GM23338 (cell line): Measurements from ENCODE around the gene BRD2. TPM values are rescaled to one million over a fixed set of nuclear protein-coding genes. Genes with fewer than 3 reads are reported as not detected.

ENCODE experiments used
- ATAC-seq: fragments of 200-7000 bp; cut with Tn5 transposase; 3 replicates; pipeline ENCODE4 v1.9.1; 2020
- DNase-seq: peaks from one replicate; pipeline ENCODE4 v3.0.0-alpha.2; 2015; ENCODE audit warnings: low spot score
- H2AFZ ChIP-seq: fragments of 200-600 bp; sonication (generic); 2 replicates; pipeline ENCODE4 v1.8.0; 2016; ENCODE audit warnings: antibody characterized with exemption, mild to moderate bottlenecking, moderate library complexity
- H3F3A ChIP-seq: fragments of 200-600 bp; sonication (generic); replicated peaks from 2 replicates; pipeline ENCODE4 v1.8.0; 2017; ENCODE audit warnings: antibody characterized with exemption, mixed run types, low read depth
- H3K27ac ChIP-seq: fragments of 200-600 bp; sonication (generic); 2 replicates; pipeline ENCODE4 v1.6.1; 2016; ENCODE audit warnings: low read depth
- H3K27me3 ChIP-seq: fragments of 200-600 bp; sonication (generic); 2 replicates; pipeline ENCODE4 v1.8.0; 2016; ENCODE audit warnings: mild to moderate bottlenecking, mixed run types, moderate library complexity; ENCODE audit not compliant: insufficient read depth
- H3K36me3 ChIP-seq: fragments of 200-600 bp; sonication (generic); 2 replicates; pipeline ENCODE4 v1.8.0; 2016; ENCODE audit warnings: mild to moderate bottlenecking; ENCODE audit not compliant: insufficient read depth
- H3K4me1 ChIP-seq: fragments of 200-600 bp; sonication (generic); 2 replicates; pipeline ENCODE4 v1.8.0; 2016; ENCODE audit warnings: mild to moderate bottlenecking, moderate library complexity; ENCODE audit not compliant: insufficient read depth
- H3K4me2 ChIP-seq: fragments of 200-600 bp; sonication (generic); 2 replicates; pipeline ENCODE4 v1.7.1; 2017; ENCODE audit warnings: mixed run types
- H3K4me3 ChIP-seq: fragments of 200-600 bp; sonication (generic); 2 replicates; pipeline ENCODE4 v1.6.1; 2016; ENCODE audit warnings: mixed run types
- H3K79me2 ChIP-seq: fragments of 200-600 bp; sonication (generic); replicated peaks from 2 replicates; pipeline ENCODE4 v1.8.0; 2017; ENCODE audit warnings: mild to moderate bottlenecking; ENCODE audit not compliant: insufficient read depth
- H3K9me2 ChIP-seq: fragments of 200-600 bp; sonication (generic); 2 replicates; pipeline ENCODE4 v1.8.0; 2017; ENCODE audit not compliant: insufficient read depth
- H4K20me1 ChIP-seq: fragments of 200-600 bp; sonication (generic); replicated peaks from 2 replicates; pipeline ENCODE4 v1.8.0; 2017; ENCODE audit warnings: mild to moderate bottlenecking; ENCODE audit not compliant: insufficient read depth
- H3K27ac Mint-ChIP-seq: 2 replicates; pipeline ENCODE4 v1.8.0; 2020; ENCODE audit warnings: inconsistent platforms, mild to moderate bottlenecking, moderate library complexity, mixed read lengths
- H3K27me3 Mint-ChIP-seq: 3 replicates; pipeline ENCODE4 v1.8.0; 2022; ENCODE audit warnings: low read depth, mild to moderate bottlenecking, moderate library complexity, mixed read lengths, inconsistent platforms; ENCODE audit not compliant: insufficient read depth, poor library complexity
- H3K36me3 Mint-ChIP-seq: 3 replicates; pipeline ENCODE4 v1.8.0; 2021; ENCODE audit warnings: low read depth, mild to moderate bottlenecking, inconsistent platforms, moderate library complexity, mixed read lengths
- H3K4me1 Mint-ChIP-seq: 3 replicates; pipeline ENCODE4 v1.8.0; 2020; ENCODE audit warnings: mild to moderate bottlenecking, inconsistent platforms, mixed read lengths
- H3K4me3 Mint-ChIP-seq: 3 replicates; pipeline ENCODE4 v1.8.0; 2021; ENCODE audit warnings: moderate library complexity, mild to moderate bottlenecking, inconsistent platforms, mixed read lengths
- H3K9me3 Mint-ChIP-seq: 3 replicates; pipeline ENCODE4 v1.8.0; 2020; ENCODE audit warnings: moderate library complexity, mild to moderate bottlenecking, inconsistent platforms, mixed read lengths
- CREB1 ChIP-seq: fragments of 250-450 bp; sonication (Bioruptor Pico); IDR thresholded peaks from 2 replicates; pipeline ENCODE4 v1.5.0; 2020; ENCODE audit warnings: low read depth, mild to moderate bottlenecking, moderate library complexity
- CTCF ChIP-seq, 2 experiments: fragments of 200-600 bp in 1 of 2; sonication (generic) in 1 of 2; conservative IDR thresholded peaks; 2 replicates each; pipeline versions ENCODE4 v1.5.1 to v1.6.1; 2016 to 2017; ENCODE audit warnings: antibody characterized with exemption in 2 of 2, low read depth in 2 of 2, mild to moderate bottlenecking in 2 of 2, moderate library complexity in 1 of 2
- ETS1 ChIP-seq: IDR thresholded peaks from 2 replicates; pipeline ENCODE4 v1.6.1; 2016; ENCODE audit warnings: antibody characterized with exemption
- EZH2 ChIP-seq: fragments of 200-600 bp; sonication (generic); IDR thresholded peaks from one replicate; pipeline ENCODE4 v1.8.0; 2017; ENCODE audit warnings: antibody characterized with exemption, mild to moderate bottlenecking, low read depth; ENCODE audit not compliant: unreplicated experiment
- EZH2phosphoT487 ChIP-seq: fragments of 200-600 bp; sonication (generic); IDR thresholded peaks from one replicate; pipeline ENCODE4 v1.8.1; 2018; ENCODE audit warnings: antibody characterized with exemption; ENCODE audit not compliant: unreplicated experiment
- JUNB ChIP-seq: IDR thresholded peaks from one replicate; pipeline ENCODE4 v1.6.1; 2016; ENCODE audit warnings: antibody characterized with exemption; ENCODE audit not compliant: unreplicated experiment
- NANOG ChIP-seq: IDR thresholded peaks from 2 replicates; pipeline ENCODE4 v1.6.1; 2016; ENCODE audit warnings: antibody characterized with exemption, borderline replicate concordance
- POLR2AphosphoS5 ChIP-seq: IDR thresholded peaks from 2 replicates; pipeline ENCODE4 v1.6.1; 2016; ENCODE audit warnings: antibody characterized with exemption, low read depth
- REST ChIP-seq: IDR thresholded peaks from one replicate; pipeline ENCODE4 v1.6.1; 2018; ENCODE audit warnings: antibody characterized with exemption; ENCODE audit not compliant: unreplicated experiment
- STAT1 ChIP-seq: IDR thresholded peaks from one replicate; pipeline ENCODE4 v1.6.1; 2016; ENCODE audit warnings: antibody characterized with exemption; ENCODE audit not compliant: unreplicated experiment
- ZNF114 ChIP-seq: fragments of 250-450 bp; sonication (Bioruptor Pico); IDR thresholded peaks from 2 replicates; pipeline ENCODE4 v1.5.0; 2020; ENCODE audit warnings: mild to moderate bottlenecking, moderate library complexity
- ZNF331 ChIP-seq: fragments of 250-450 bp; sonication (Bioruptor Pico); IDR thresholded peaks from 2 replicates; pipeline ENCODE4 v1.5.0; 2020; ENCODE audit warnings: low read depth, mild to moderate bottlenecking, moderate library complexity
- ZNF462 ChIP-seq: fragments of 250-450 bp; sonication (Bioruptor Pico); IDR thresholded peaks from 2 replicates; pipeline ENCODE4 v1.5.0; 2020; ENCODE audit warnings: mild to moderate bottlenecking, moderate library complexity
- polyA plus RNA-seq: library from polyadenylated mRNA; unstranded; fragments of >200 nt; fragmentation: Nextera tagmentation; extraction: Ambion mirVana; gene quantifications from 2 replicates; pipeline ENCODE4 v1.2.1, GENCODE V29; 2016
- total RNA-seq: library from RNA; depleted of rRNA; stranded (reverse); fragments of >200 nt; shearing (Covaris generic); gene quantifications from 2 replicates; pipeline ENCODE4 v1.2.3, GENCODE V29; 2014

Gene BRD2
- total and polyA plus RNA-seq, 2 experiments from 2014 or later = 84.9 to 169 TPM

GRCh38 chr6:32950449-32950848, 17.9 kb upstream of the BRD2 start:
- TF ChIP-seq NANOG = no peak
- TF ChIP-seq STAT1 = no peak
- no peak for TF ChIP-seq CTCF (conservative IDR thresholded peaks at IDR 0.05; ENCODE audit: low read depth in 2 of 2)
- TF ChIP-seq ZNF462 = no peak
- no peak for TF ChIP-seq CREB1 (CRISPR knock-in tag)
- TF ChIP-seq ZNF331 (CRISPR knock-in tag) = no peak
- TF ChIP-seq JUNB = no peak
- no peak for TF ChIP-seq ZNF114
- TF ChIP-seq EZH2phosphoT487 = no peak
- no peak for TF ChIP-seq REST
- TF ChIP-seq ETS1 = no peak
- no peak for TF ChIP-seq EZH2
- TF ChIP-seq POLR2AphosphoS5 = no peak
- H3K27me3 ChIP-seq = no peaks in the 10 kb centered on the region
- H3K4me3 ChIP-seq = no peak overlapping the region
- no peaks in the 10 kb centered on the region for H3K36me3 ChIP-seq
- no peak overlapping the region for H3K27ac ChIP-seq
- no peaks in the 10 kb centered on the region for H3K36me3 Mint-ChIP-seq
- H3K9me3 Mint-ChIP-seq = no peaks in the 10 kb centered on the region
- no peaks in the 10 kb centered on the region for H3K9me2 ChIP-seq
- no peak overlapping the region for H3K4me3 Mint-ChIP-seq
- no peak overlapping the region for H3K27ac Mint-ChIP-seq
- no peak for ATAC-seq
- H3K4me1 ChIP-seq = peaks cover 8% of the 10 kb centered on the region; the same call in 1 of the 2 replicates
- DNase-seq = no peak
- H3K4me2 ChIP-seq = no peak overlapping the region
- H4K20me1 ChIP-seq = no peaks in the 10 kb centered on the region
- peaks cover 32% of the 10 kb centered on the region for H3K4me1 Mint-ChIP-seq
- no peaks in the 10 kb centered on the region for H3K79me2 ChIP-seq
- no peak overlapping the region for H2AFZ ChIP-seq
- peaks cover 2% of the 10 kb centered on the region for H3K27me3 Mint-ChIP-seq
- no peaks in the 10 kb centered on the region; the same call in 1 of the 2 replicates for H3F3A ChIP-seq
